NCI-H2196 treated with DMSO at 0.1 percent for 48 hours (cell line): ENCODE data around the gene CYB561A3.
A peak's percentile ranks its signal among the peaks of the same experiment; 100 is the strongest.

Experiments used
- DNase-seq: peaks from one replicate; lab custom pipeline; 2025; ENCODE audit not compliant: unreplicated experiment; lab: John Stamatoyannopoulos, UW

CYB561A3 gene

GRCh38 chr11:61345954-61346843, 15.5 kb downstream of the CYB561A3 start:
- DNase-seq = no peak

- DNase-seq = no peak
These were observed 16.5 kb downstream of the CYB561A3 start for GRCh38 chr11:61345170-61345610.

- DNase-seq = no peak
These were observed 17.6 kb downstream of the CYB561A3 start for GRCh38 chr11:61343792-61344745.

GRCh38 chr11:61342207-61342803, 19.4 kb downstream of the CYB561A3 start:
- DNase-seq = no peak

- DNase-seq = no peak
These were observed 20.0 kb downstream of the CYB561A3 start for GRCh38 chr11:61341706-61342105.

- DNase-seq = no peak
These were observed 20.7 kb downstream of the CYB561A3 start for GRCh38 chr11:61340979-61341378.

GRCh38 chr11:61339490-61339878, 22.2 kb downstream of the CYB561A3 start:
- DNase-seq = no peak

GRCh38 chr11:61338783-61339489, 22.7 kb downstream of the CYB561A3 start:
- no peak for DNase-seq

- no peak for DNase-seq
These were observed 23.8 kb downstream of the CYB561A3 start for GRCh38 chr11:61337706-61338470.

- peak; percentile 83 for DNase-seq
These were observed 25.3 kb downstream of the CYB561A3 start for GRCh38 chr11:61336171-61336935.

GRCh38 chr11:61335355-61335710, 26.3 kb downstream of the CYB561A3 start:
- DNase-seq = no peak

- DNase-seq = no peak
These were observed 27.0 kb downstream of the CYB561A3 start for GRCh38 chr11:61334434-61335354.

- no peak for DNase-seq
These were observed 27.9 kb downstream of the CYB561A3 start for GRCh38 chr11:61333550-61334433.

- DNase-seq = peak; percentile 85
These were observed 28.7 kb downstream of the CYB561A3 start, which contains the start of the genes DDB1 and TKFC for GRCh38 chr11:61332797-61333549. DDB1 (minus strand) TSS chr11:61333105; CDS start chr11:61332968, 137 bp downstream. TKFC (plus strand) TSS chr11:61333228; CDS start chr11:61334729, 1,501 bp downstream.

- DNase-seq = no peak
These were observed 29.3 kb downstream of the CYB561A3 start for GRCh38 chr11:61332281-61332796.

GRCh38 chr11:61331651-61332050, 30.0 kb downstream of the CYB561A3 start:
- no peak for DNase-seq
